Measurements from ENCODE around the gene HPSE2. TPM values are rescaled to one million over a fixed set of nuclear protein-coding genes. Genes with fewer than 3 reads are reported as not detected.
"Not testable (repeated sequence)": the region's sequence is repeated elsewhere in the genome, so short reads cannot be mapped to it uniquely, and the experiment has no call there.

Gene HPSE2
- total RNA-seq, 2 donors from 2014 or later: 2.4 to 4.7 TPM

GRCh38 chr10:99266383-99266782 is 30.7 kb upstream of the HPSE2 start:
- H3K36me3 ChIP-seq: no peaks in the 10 kb centered on the region
- TF ChIP-seq CTCF (IDR thresholded peaks at IDR 0.05): no peak
- TF ChIP-seq POLR2AphosphoS5 (IDR thresholded peaks at IDR 0.05): no peak
- no peak for TF ChIP-seq POLR2A (IDR thresholded peaks at IDR 0.05)
- H3K9me3 ChIP-seq: no peaks in the 10 kb centered on the region
- intact Hi-C loops (cut with DNase I): no loop called here
- peak; percentile 23 for DNase-seq (ENCODE audit: low spot score)
- H3K27me3 ChIP-seq (replicated peaks; ENCODE audit: insufficient read depth): no peaks in the 10 kb centered on the region
- 42% methylated on average over 4 of the region's 4 CpGs for WGBS
- no peak overlapping the region for H3K4me3 ChIP-seq
- no peak overlapping the region for H3K27ac ChIP-seq
- no peaks in the 10 kb centered on the region for H3K4me1 ChIP-seq (replicated peaks)

GRCh38 chr10:99248824-99249223 is 13.2 kb upstream of the HPSE2 start:
- Histone ChIP-seq H3K27me3 (replicated peaks; ENCODE audit: insufficient read depth) (peaks cover 3% of the 10 kb centered on the region), H3K4me1 (replicated peaks) (no peaks in the 10 kb centered on the region), H3K9me3 (no peaks in the 10 kb centered on the region), H3K4me3 (no peak overlapping the region), H3K36me3 (no peaks in the 10 kb centered on the region), H3K27ac (no peak overlapping the region)
- no peak for TF ChIP-seq POLR2A (IDR thresholded peaks at IDR 0.05)
- no peak for TF ChIP-seq POLR2AphosphoS5 (IDR thresholded peaks at IDR 0.05)
- no peak for TF ChIP-seq CTCF (IDR thresholded peaks at IDR 0.05)
- intact Hi-C loops (cut with DNase I): no loop called here
- no peak for DNase-seq (ENCODE audit: low spot score)
- WGBS: 47% methylated on average over 2 of the region's 2 CpGs

GRCh38 chr10:99247893-99248292 is 12.2 kb upstream of the HPSE2 start:
- not testable (repeated sequence) for DNase-seq (ENCODE audit: low spot score)
- intact Hi-C loops (cut with DNase I): loop anchor here (2.0 kb wide), 1 partner anchor 781 kb away; no protein-coding TSS in a partner anchor

GRCh38 chr10:99236627-99237309 is 1.1 kb upstream of the HPSE2 start:
- 67% methylated on average over 25 of the region's 25 CpGs for WGBS
- TF ChIP-seq POLR2A (IDR thresholded peaks at IDR 0.05): no peak
- no peak for TF ChIP-seq POLR2AphosphoS5 (IDR thresholded peaks at IDR 0.05)
- no peak for TF ChIP-seq CTCF (IDR thresholded peaks at IDR 0.05)
- Histone ChIP-seq H3K4me1 (replicated peaks) (peaks cover 2% of the 10 kb centered on the region), H3K9me3 (no peaks in the 10 kb centered on the region), H3K36me3 (no peaks in the 10 kb centered on the region), H3K27ac (no peak overlapping the region), H3K27me3 (replicated peaks; ENCODE audit: insufficient read depth) (peaks cover 29% of the 10 kb centered on the region), H3K4me3 (peak overlapping the region in 1 of 2 donors; percentile 17)
- intact Hi-C loops (cut with DNase I): loop anchor here (10.0 kb wide), 2 partner anchors 152 to 282 kb away; no protein-coding TSS in a partner anchor
- no peak for DNase-seq (ENCODE audit: low spot score)

More at GRCh38 chr10:99247893-99248292, 12.2 kb upstream of the HPSE2 start:
- not testable (repeated sequence) for H3K27ac ChIP-seq; H3K36me3 ChIP-seq; H3K9me3 ChIP-seq; H3K4me1 ChIP-seq (replicated peaks); H3K27me3 ChIP-seq (replicated peaks; ENCODE audit: insufficient read depth); H3K4me3 ChIP-seq

- 6% methylated on average over 17 of the region's 17 CpGs for WGBS
- H3K4me1 ChIP-seq (replicated peaks): peaks cover 2% of the 10 kb centered on the region
- H3K36me3 ChIP-seq: no peaks in the 10 kb centered on the region
- peak overlapping the region; percentile 21 to 24 for H3K4me3 ChIP-seq
- intact Hi-C loops (cut with DNase I): loop anchor here (10.0 kb wide), 2 partner anchors 150 to 280 kb away; no protein-coding TSS in a partner anchor
- peaks cover 29% of the 10 kb centered on the region for H3K27me3 ChIP-seq (replicated peaks; ENCODE audit: insufficient read depth)
- TF ChIP-seq CTCF (IDR thresholded peaks at IDR 0.05): no peak
- TF ChIP-seq POLR2A (IDR thresholded peaks at IDR 0.05): no peak
- TF ChIP-seq POLR2AphosphoS5 (IDR thresholded peaks at IDR 0.05): no peak
- DNase-seq (ENCODE audit: low spot score): no peak
- no peaks in the 10 kb centered on the region for H3K9me3 ChIP-seq
- no peak overlapping the region for H3K27ac ChIP-seq
These were observed 628 bp downstream of the HPSE2 start for GRCh38 chr10:99234791-99235657.
